Measurements from ENCODE around the gene CLDN10. TPM values are rescaled to one million over a fixed set of nuclear protein-coding genes. Genes with fewer than 3 reads are reported as not detected.

CLDN10 gene
- total and polyA plus RNA-seq, 9 donors, result 0.45 to 28.7 (median 1.5) TPM; not detected in 1

- Histone ChIP-seq H3K4me1 (ENCODE audit: insufficient read depth) (no peaks in the 10 kb centered on the region), H3K9me3 (no peaks in the 10 kb centered on the region), H3K4me3 (no peak overlapping the region), H3K27me3 (no peaks in the 10 kb centered on the region), H3K27ac (no peak overlapping the region), H3K36me3 (no peaks in the 10 kb centered on the region)
- WGBS, 3 donors, result 4 to 88% (median 56%) methylated on average over 1 of the region's 1 CpG
- intact Hi-C loops (cut with DNase I), result no loop called here
- no peak for DNase-seq
- no peak for TF ChIP-seq CTCF (IDR thresholded peaks at IDR 0.05)
- TF ChIP-seq EP300 (IDR thresholded peaks at IDR 0.05), result no peak
- no peak for TF ChIP-seq POLR2A (IDR thresholded peaks at IDR 0.05)
Observed at GRCh38 chr13:95507991-95508390, 44.5 kb upstream of the CLDN10 start.

- Histone ChIP-seq H3K27me3 (no peaks in the 10 kb centered on the region), H3K4me1 (ENCODE audit: insufficient read depth) (no peaks in the 10 kb centered on the region), H3K36me3 (no peaks in the 10 kb centered on the region), H3K9me3 (no peaks in the 10 kb centered on the region), H3K27ac (no peak overlapping the region), H3K4me3 (no peak overlapping the region)
- TF ChIP-seq EP300 (IDR thresholded peaks at IDR 0.05) (no peak), CTCF (IDR thresholded peaks at IDR 0.05) (no peak), POLR2A (IDR thresholded peaks at IDR 0.05) (no peak)
- intact Hi-C loops (cut with DNase I), result no loop called here
- no peak for DNase-seq
Observed at GRCh38 chr13:95508996-95509395, 43.5 kb upstream of the CLDN10 start.

- DNase-seq, result no peak
- intact Hi-C loops (cut with DNase I), result no loop called here
- WGBS, 3 donors, result 75 to 79% (median 76%) methylated on average over 8 of the region's 8 CpGs
- Histone ChIP-seq H3K4me1 (ENCODE audit: insufficient read depth) (no peaks in the 10 kb centered on the region), H3K27ac (no peak overlapping the region), H3K27me3 (no peaks in the 10 kb centered on the region), H3K9me3 (no peaks in the 10 kb centered on the region), H3K4me3 (no peak overlapping the region), H3K36me3 (no peaks in the 10 kb centered on the region)
- no peak for TF ChIP-seq CTCF (IDR thresholded peaks at IDR 0.05)
- no peak for TF ChIP-seq POLR2A (IDR thresholded peaks at IDR 0.05)
- TF ChIP-seq EP300 (IDR thresholded peaks at IDR 0.05), result no peak
Observed at GRCh38 chr13:95509521-95510310, 42.8 kb upstream of the CLDN10 start.

GRCh38 chr13:95510950-95511349 lies 41.6 kb upstream of the CLDN10 start:
- no peaks in the 10 kb centered on the region for H3K27me3 ChIP-seq
- no peaks in the 10 kb centered on the region for H3K36me3 ChIP-seq
- DNase-seq, result no peak
- intact Hi-C loops (cut with DNase I), result no loop called here
- no peak overlapping the region for H3K27ac ChIP-seq
- TF ChIP-seq EP300 (IDR thresholded peaks at IDR 0.05) (no peak), POLR2A (IDR thresholded peaks at IDR 0.05) (no peak), CTCF (IDR thresholded peaks at IDR 0.05) (no peak)
- H3K4me1 ChIP-seq (ENCODE audit: insufficient read depth), result no peaks in the 10 kb centered on the region
- H3K9me3 ChIP-seq, result no peaks in the 10 kb centered on the region
- 78 to 86% (median 83%) methylated on average over 1 of the region's 1 CpG for WGBS, 3 donors
- H3K4me3 ChIP-seq, result no peak overlapping the region

Data from ovary (tissue), 9 donors.